Fibroblast of lung (primary cell): ENCODE results near the gene CST9. TPM values are rescaled to one million over a fixed set of nuclear protein-coding genes. Genes with fewer than 3 reads are reported as not detected.

ENCODE experiments used
- DNase-seq, 2 donors: peaks; one replicate each; pipeline versions ENCODE4 v3.0.0 to v3.0.0-alpha.2; 2010; ENCODE audit warnings: low read depth in 2 of 2
- H2AFZ ChIP-seq: 2 replicates; pipeline ENCODE4 v1.5.1; 2012; ENCODE audit warnings: low read length, control low read depth, inconsistent platforms
- H3K27ac ChIP-seq: 2 replicates; pipeline ENCODE4 v1.5.1; 2011; ENCODE audit warnings: low read length, control low read depth; ENCODE audit not compliant: insufficient read depth
- H3K27me3 ChIP-seq: 2 replicates; pipeline ENCODE4 v1.5.1; 2011; ENCODE audit warnings: mild to moderate bottlenecking, low read length; ENCODE audit not compliant: control insufficient read depth, insufficient read depth
- H3K36me3 ChIP-seq: 2 replicates; pipeline ENCODE4 v1.5.1; 2011; ENCODE audit warnings: low read length; ENCODE audit not compliant: control insufficient read depth, insufficient read depth
- H3K4me1 ChIP-seq: 2 replicates; pipeline ENCODE4 v1.5.1; 2011; ENCODE audit warnings: low read length; ENCODE audit not compliant: control insufficient read depth, insufficient read depth; ENCODE audit errors: extremely low read depth
- H3K4me2 ChIP-seq: 2 replicates; pipeline ENCODE4 v1.5.1; 2011; ENCODE audit warnings: low read length, control low read depth; ENCODE audit not compliant: insufficient read depth; ENCODE audit errors: extremely low read depth
- H3K4me3 ChIP-seq, 4 experiments: fragments of 200-600 bp in 1 of 4; sonication (generic) in 1 of 4; replicated peaks in 1 of 4; 2 replicates each; pipeline ENCODE4 v1.5.1; 2011 to 2016; ENCODE audit warnings: low read length in 4 of 4, low read depth in 3 of 4, mild to moderate bottlenecking in 3 of 4, control low read depth in 2 of 4, inconsistent platforms in 1 of 4, mixed read lengths in 1 of 4; ENCODE audit not compliant: insufficient read depth in 1 of 4; ENCODE audit errors: control extremely low read depth in 1 of 4
- H3K79me2 ChIP-seq: 2 replicates; pipeline ENCODE4 v1.5.1; 2012; ENCODE audit warnings: mild to moderate bottlenecking, low read length, inconsistent platforms; ENCODE audit not compliant: control insufficient read depth, insufficient read depth
- H3K9ac ChIP-seq: 2 replicates; pipeline ENCODE4 v1.5.1; 2011; ENCODE audit warnings: mild to moderate bottlenecking, low read length, control low read depth; ENCODE audit not compliant: insufficient read depth
- H3K9me3 ChIP-seq: 2 replicates; pipeline ENCODE4 v1.5.1; 2012; ENCODE audit warnings: low read depth, low read length; ENCODE audit not compliant: control insufficient read depth, insufficient read depth
- H4K20me1 ChIP-seq: 2 replicates; pipeline ENCODE4 v1.5.1; 2011; ENCODE audit warnings: low read length; ENCODE audit not compliant: control insufficient read depth, insufficient read depth; ENCODE audit errors: extremely low read depth
- EZH2 ChIP-seq: IDR thresholded peaks from 2 replicates; pipeline ENCODE4 v1.5.1; 2012; ENCODE audit warnings: low read length, control low read depth, mild to moderate bottlenecking; ENCODE audit errors: missing control alignments
- polyA plus RNA-seq, 2 donors: library from polyadenylated mRNA; depleted of rRNA in 1 of 2; stranded (reverse) in 1 of 2; unstranded in 1 of 2; fragments of >200 nt; gene quantifications; 2 replicates each; pipeline ENCODE4 v1.2.1, GENCODE V29; 2011 to 2012; ENCODE audit warnings: missing spikeins in 1 of 2
- total RNA-seq: library from RNA; depleted of rRNA; stranded (reverse); fragments of >200 nt; gene quantifications from 2 replicates; pipeline ENCODE4 v1.2.1, GENCODE V29; 2014
- TF ChIP-seq, protein P1 (sequence below), 2 donors: IDR thresholded peaks in 1 of 2; conservative IDR thresholded peaks in 1 of 2; 1 replicate in 1 of 2; 2 replicates in 1 of 2; pipeline ENCODE4 v1.5.1; 2011 to 2012; ENCODE audit warnings: low read length in 2 of 2, control low read depth in 1 of 2, inconsistent platforms in 1 of 2, low read depth in 1 of 2, mild to moderate bottlenecking in 1 of 2

Gene CST9
- total and polyA plus RNA-seq, 2 donors (not counting 1 experiment from before 2014, with no cell fraction given): not detected

DNA sequence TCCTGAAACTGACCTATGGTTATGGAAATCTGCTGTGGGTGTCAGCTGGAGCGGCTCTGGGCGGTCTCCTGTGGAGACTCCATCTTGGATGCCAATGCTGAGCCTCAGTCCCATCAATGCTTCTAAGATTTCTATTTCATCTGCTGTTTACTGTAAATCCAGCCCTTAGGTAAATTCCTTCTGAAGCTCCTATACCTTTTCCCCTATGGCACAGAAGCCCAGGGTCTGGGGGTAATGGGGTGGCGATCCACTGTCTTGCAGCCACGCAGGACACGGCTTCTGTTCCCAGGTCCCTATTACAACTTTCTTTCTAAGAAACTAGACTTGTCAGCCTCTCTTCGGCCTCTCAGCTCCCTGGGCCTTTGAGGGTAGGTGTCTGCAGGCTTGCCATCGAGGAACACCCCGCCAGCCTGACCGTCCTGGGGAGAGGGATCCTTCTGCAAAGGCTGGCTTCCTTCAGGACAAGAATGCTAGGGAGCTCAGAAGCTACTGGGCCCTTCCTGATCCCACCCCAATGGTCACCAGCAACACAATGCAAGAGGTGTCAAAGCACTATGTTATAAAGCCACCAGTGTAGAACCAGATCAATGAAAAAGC is 25.6 kb upstream of the CST9 start:
- Histone ChIP-seq H2AFZ (no peak overlapping the region), H4K20me1 (no peaks in the 10 kb centered on the region), H3K4me1 (peaks cover 6% of the 10 kb centered on the region), H3K27me3 (no peaks in the 10 kb centered on the region), H3K27ac (no peak overlapping the region), H3K9ac (no peak overlapping the region), H3K9me3 (no peaks in the 10 kb centered on the region), H3K4me3 (no peak overlapping the region), H3K4me2 (no peak overlapping the region), H3K36me3 (peaks cover 5% of the 10 kb centered on the region), H3K79me2 (peaks cover 14% of the 10 kb centered on the region)
- TF ChIP-seq EZH2: no peak
- TF ChIP-seq, protein P1, sequence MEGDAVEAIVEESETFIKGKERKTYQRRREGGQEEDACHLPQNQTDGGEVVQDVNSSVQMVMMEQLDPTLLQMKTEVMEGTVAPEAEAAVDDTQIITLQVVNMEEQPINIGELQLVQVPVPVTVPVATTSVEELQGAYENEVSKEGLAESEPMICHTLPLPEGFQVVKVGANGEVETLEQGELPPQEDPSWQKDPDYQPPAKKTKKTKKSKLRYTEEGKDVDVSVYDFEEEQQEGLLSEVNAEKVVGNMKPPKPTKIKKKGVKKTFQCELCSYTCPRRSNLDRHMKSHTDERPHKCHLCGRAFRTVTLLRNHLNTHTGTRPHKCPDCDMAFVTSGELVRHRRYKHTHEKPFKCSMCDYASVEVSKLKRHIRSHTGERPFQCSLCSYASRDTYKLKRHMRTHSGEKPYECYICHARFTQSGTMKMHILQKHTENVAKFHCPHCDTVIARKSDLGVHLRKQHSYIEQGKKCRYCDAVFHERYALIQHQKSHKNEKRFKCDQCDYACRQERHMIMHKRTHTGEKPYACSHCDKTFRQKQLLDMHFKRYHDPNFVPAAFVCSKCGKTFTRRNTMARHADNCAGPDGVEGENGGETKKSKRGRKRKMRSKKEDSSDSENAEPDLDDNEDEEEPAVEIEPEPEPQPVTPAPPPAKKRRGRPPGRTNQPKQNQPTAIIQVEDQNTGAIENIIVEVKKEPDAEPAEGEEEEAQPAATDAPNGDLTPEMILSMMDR (conservative IDR thresholded peaks at IDR 0.05 in 1 of 2, IDR thresholded peaks at IDR 0.05 in 1 of 2; ENCODE audit: low read depth in 1 of 2, low read length in 2 of 2): no peak
- DNase-seq: no peak

DNA sequence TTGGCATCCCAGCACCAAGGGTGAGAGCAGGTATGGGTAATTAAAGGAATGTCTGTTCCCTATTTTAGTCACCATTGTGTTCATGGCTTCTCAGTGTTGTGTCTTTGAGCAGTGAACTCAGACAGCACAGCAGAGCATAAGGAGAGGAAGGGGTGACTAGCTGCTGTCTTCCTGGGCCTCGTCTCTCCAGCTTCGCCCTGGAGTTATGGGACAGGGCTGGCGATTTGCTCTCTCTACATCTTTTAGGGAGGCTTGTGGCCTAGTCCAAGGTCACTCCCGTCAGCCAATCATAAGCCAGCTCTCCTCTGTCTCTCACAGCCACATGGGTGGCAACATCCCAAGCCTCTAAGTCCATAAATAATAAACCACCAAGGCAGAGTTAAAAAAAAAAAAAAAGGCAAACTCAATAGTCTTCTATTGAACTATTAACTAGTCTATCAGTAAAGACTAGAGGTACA is 24.7 kb upstream of the CST9 start:
- Histone ChIP-seq H3K4me3 (no peak overlapping the region), H3K27ac (no peak overlapping the region), H3K27me3 (no peaks in the 10 kb centered on the region), H3K9ac (no peak overlapping the region), H3K4me1 (peaks cover 3% of the 10 kb centered on the region), H3K79me2 (peaks cover 7% of the 10 kb centered on the region), H3K9me3 (no peaks in the 10 kb centered on the region), H2AFZ (no peak overlapping the region), H3K36me3 (peaks cover 5% of the 10 kb centered on the region), H4K20me1 (no peaks in the 10 kb centered on the region), H3K4me2 (no peak overlapping the region)
- TF ChIP-seq EZH2: no peak
- TF ChIP-seq, protein P1 (conservative IDR thresholded peaks at IDR 0.05 in 1 of 2, IDR thresholded peaks at IDR 0.05 in 1 of 2; ENCODE audit: low read depth in 1 of 2, low read length in 2 of 2): no peak
- DNase-seq: no peak

DNA sequence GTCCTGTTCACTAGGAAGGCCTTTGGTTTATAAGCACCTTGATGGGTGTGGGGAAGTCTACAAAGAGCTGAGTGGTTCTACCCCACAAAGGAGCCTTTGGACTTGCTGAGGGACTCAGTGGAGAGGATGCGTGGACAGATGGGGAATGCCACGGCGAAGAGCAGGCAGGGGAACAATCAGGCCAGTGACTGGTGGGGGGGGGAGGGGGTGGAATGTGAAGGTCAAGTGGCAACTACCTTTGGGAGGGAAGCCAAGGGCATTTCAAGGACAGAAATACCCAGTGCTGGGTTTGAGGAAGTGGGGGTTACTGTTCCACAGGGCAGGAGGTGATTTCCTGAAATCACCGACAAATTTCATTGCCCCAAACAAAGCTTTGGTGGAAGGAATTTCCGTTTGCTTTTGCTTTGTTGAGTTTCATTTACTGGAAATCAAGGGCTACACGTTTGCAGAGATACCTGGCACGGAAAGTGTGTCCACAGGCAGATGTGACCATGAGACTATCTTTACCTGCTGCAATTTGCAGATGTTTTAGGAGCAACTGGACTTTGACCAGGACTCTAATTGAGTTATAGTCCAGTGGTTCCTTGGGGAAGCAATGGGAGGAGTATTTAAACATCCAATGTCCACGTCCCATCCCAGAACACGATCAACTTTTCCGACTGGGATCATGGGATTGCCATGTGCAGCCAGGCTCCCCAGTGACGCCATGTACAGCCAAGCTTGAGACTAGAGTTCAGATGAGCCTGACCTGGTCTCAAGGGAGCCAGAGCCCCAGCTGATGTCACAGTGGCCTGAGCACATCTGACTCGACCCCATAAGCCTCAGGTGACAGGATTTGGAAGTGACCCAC is 24.1 kb upstream of the CST9 start:
- H3K36me3 ChIP-seq: peaks cover 2% of the 10 kb centered on the region
- H3K9me3 ChIP-seq: no peaks in the 10 kb centered on the region
- DNase-seq: no peak
- no peak overlapping the region for H3K27ac ChIP-seq
- H3K27me3 ChIP-seq: no peaks in the 10 kb centered on the region
- H2AFZ ChIP-seq: no peak overlapping the region
- no peak overlapping the region for H3K4me2 ChIP-seq
- H3K9ac ChIP-seq: no peak overlapping the region
- TF ChIP-seq, protein P1 (conservative IDR thresholded peaks at IDR 0.05 in 1 of 2, IDR thresholded peaks at IDR 0.05 in 1 of 2; ENCODE audit: low read depth in 1 of 2, low read length in 2 of 2): no peak
- no peak for TF ChIP-seq EZH2
- peaks cover 2% of the 10 kb centered on the region for H3K4me1 ChIP-seq
- no peaks in the 10 kb centered on the region for H4K20me1 ChIP-seq
- no peak overlapping the region for H3K4me3 ChIP-seq
- H3K79me2 ChIP-seq: peaks cover under 1% of the 10 kb centered on the region
